Testis (tissue), 2 donors: ENCODE results near the gene LACC1.

ENCODE experiments used
- POLR2A ChIP-seq: fragments of 450-650 bp; IDR thresholded peaks from one replicate; pipeline ENCODE4 v1.6.1; 2017; ENCODE audit warnings: antibody characterized with exemption, mild to moderate bottlenecking, moderate library complexity
- TF ChIP-seq, protein P1 (sequence below), 3 experiments: fragments of 450-650 bp in 2 of 3; fragments of 200-600 bp in 1 of 3; sonication (generic) in 1 of 3; IDR thresholded peaks; one replicate each; pipeline ENCODE4 v1.5.1; 2016 to 2019; ENCODE audit warnings: antibody characterized with exemption in 3 of 3, mild to moderate bottlenecking in 2 of 3, moderate library complexity in 1 of 3

DNA sequence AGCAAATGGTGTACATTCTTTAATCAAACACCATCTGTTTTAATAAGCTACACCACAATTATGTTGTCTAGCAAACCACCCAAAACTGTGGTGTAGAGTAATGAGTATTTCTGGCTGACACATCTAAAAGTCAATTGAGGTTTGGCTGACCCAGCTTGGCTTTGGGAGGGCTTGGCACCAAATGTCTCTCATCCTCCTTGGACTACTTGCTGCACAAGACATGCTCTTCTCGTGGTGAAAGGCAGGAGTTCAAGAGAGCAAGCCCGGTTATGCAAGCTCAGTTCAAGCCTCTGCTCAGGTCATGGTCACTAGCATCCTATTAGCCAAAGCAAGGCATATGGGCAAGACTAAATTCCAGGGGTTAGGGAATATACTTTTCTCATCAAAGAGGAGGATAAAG, 37.1 kb downstream of the LACC1 start:
- TF ChIP-seq, protein P1, sequence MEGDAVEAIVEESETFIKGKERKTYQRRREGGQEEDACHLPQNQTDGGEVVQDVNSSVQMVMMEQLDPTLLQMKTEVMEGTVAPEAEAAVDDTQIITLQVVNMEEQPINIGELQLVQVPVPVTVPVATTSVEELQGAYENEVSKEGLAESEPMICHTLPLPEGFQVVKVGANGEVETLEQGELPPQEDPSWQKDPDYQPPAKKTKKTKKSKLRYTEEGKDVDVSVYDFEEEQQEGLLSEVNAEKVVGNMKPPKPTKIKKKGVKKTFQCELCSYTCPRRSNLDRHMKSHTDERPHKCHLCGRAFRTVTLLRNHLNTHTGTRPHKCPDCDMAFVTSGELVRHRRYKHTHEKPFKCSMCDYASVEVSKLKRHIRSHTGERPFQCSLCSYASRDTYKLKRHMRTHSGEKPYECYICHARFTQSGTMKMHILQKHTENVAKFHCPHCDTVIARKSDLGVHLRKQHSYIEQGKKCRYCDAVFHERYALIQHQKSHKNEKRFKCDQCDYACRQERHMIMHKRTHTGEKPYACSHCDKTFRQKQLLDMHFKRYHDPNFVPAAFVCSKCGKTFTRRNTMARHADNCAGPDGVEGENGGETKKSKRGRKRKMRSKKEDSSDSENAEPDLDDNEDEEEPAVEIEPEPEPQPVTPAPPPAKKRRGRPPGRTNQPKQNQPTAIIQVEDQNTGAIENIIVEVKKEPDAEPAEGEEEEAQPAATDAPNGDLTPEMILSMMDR (IDR thresholded peaks at IDR 0.05), result no peak
- no peak for TF ChIP-seq POLR2A
